ENCODE results near the gene EDARADD.

DNA sequence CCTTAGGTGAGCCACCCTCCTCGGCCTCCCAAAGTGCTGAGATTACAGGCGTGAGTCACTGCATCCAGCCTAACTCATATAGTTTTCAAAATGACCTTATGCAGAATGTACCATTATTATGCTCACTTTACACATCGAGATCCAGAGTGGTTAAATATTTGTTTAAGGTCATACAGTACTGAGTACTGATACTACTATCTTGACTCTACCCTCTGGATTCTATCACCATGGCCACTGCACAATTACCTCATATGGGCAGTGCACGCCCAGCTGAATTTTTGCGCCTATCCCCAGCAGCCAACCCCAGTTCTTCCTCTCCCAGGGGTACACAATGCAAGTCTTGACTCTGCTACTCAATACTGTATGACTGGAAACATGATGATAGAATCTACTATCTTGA, 56.7 kb downstream of the EDARADD start:
- TF ChIP-seq, protein P1, sequence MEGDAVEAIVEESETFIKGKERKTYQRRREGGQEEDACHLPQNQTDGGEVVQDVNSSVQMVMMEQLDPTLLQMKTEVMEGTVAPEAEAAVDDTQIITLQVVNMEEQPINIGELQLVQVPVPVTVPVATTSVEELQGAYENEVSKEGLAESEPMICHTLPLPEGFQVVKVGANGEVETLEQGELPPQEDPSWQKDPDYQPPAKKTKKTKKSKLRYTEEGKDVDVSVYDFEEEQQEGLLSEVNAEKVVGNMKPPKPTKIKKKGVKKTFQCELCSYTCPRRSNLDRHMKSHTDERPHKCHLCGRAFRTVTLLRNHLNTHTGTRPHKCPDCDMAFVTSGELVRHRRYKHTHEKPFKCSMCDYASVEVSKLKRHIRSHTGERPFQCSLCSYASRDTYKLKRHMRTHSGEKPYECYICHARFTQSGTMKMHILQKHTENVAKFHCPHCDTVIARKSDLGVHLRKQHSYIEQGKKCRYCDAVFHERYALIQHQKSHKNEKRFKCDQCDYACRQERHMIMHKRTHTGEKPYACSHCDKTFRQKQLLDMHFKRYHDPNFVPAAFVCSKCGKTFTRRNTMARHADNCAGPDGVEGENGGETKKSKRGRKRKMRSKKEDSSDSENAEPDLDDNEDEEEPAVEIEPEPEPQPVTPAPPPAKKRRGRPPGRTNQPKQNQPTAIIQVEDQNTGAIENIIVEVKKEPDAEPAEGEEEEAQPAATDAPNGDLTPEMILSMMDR (conservative IDR thresholded peaks at IDR 0.05; ENCODE audit: low read length), result no peak
- no peak for TF ChIP-seq EZH2phosphoT487 (IDR thresholded peaks at IDR 0.05; ENCODE audit: borderline replicate concordance, low read depth, low read length)
